ENCODE results near the gene RPS6KA5. TPM values are rescaled to one million over a fixed set of nuclear protein-coding genes. Genes with fewer than 3 reads are reported as not detected.

The RPS6KA5 gene
- total RNA-seq, 2 donors from 2014 or later, result 3.3 to 5.1 TPM

DNA sequence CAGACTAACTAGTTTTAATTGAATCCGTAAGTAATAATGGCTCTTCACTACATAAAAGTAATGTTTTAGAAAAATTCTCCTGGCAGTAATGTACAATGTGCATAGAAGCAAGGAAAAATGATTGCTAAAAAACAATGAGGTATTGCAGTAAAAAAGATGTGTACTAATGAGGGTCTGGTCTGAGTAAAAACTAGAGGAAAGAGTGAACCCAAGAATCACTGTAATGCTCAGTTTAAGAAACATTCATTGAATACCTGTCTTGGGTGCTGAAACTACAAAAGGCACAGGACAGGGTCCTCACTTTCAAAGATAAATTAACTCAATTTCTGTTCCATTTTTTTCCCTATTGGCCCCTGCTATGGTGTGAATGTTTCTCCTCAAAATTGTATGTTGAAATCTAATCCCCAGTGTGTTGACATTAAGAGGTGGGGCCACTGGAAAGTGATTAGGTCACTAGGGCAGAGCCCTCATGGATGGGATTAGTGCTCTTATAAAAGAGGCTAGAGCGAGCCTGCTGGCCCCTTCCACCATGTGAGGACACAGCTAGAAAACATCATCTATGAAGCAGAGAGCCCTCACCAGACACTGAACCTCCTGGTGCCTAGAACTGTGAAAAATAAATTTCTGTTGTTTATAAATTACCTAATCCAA, 51.6 kb downstream of the RPS6KA5 start:
- WGBS, 2 experiments (ENCODE audit: insufficient coverage in 1 of 2, insufficient read length in 1 of 2), result 95 to 100% methylated on average over 1 to 2 of the region's 2 CpGs
- no peak overlapping the region for H3K27ac Mint-ChIP-seq

DNA sequence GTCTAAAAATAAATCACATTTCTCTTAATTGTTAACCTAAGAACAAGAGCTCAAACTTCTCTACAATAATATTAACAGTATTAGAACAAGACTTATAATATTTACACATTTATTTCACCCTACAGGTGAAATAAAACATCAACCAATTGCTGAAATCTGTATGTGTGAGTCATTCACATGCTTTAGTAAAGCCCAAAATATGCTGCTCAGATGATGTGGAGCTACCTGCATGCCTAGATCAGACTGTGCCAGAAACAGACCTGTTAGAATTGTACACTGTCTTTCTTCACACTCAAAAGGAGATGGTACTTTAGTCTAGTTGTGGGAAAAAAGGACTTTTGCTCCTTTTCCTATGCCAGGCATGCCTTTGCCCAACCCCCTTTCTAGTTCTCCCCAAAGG, 54.7 kb downstream of the RPS6KA5 start:
- Histone ChIP-seq H3K36me3 (ENCODE audit: control insufficient read depth, insufficient read depth, low read length) (no peaks in the 10 kb centered on the region), H3K4me3 (ENCODE audit: low read length) (no peak overlapping the region), H3K27ac (ENCODE audit: low read depth, low read length) (no peak overlapping the region), H3K9me3 (ENCODE audit: control insufficient read depth, low read length) (no peaks in the 10 kb centered on the region), H3K27me3 (ENCODE audit: control insufficient read depth, insufficient read depth, low read length, poor library complexity, severe bottlenecking) (no peaks in the 10 kb centered on the region), H3K4me1 (ENCODE audit: control insufficient read depth, insufficient read depth, low read length) (no peaks in the 10 kb centered on the region), H3K9ac (ENCODE audit: extremely low read depth, low read length, poor library complexity, severe bottlenecking) (no peak overlapping the region)
- H3K4me3 Mint-ChIP-seq, result no peak overlapping the region
- TF ChIP-seq, protein P1, sequence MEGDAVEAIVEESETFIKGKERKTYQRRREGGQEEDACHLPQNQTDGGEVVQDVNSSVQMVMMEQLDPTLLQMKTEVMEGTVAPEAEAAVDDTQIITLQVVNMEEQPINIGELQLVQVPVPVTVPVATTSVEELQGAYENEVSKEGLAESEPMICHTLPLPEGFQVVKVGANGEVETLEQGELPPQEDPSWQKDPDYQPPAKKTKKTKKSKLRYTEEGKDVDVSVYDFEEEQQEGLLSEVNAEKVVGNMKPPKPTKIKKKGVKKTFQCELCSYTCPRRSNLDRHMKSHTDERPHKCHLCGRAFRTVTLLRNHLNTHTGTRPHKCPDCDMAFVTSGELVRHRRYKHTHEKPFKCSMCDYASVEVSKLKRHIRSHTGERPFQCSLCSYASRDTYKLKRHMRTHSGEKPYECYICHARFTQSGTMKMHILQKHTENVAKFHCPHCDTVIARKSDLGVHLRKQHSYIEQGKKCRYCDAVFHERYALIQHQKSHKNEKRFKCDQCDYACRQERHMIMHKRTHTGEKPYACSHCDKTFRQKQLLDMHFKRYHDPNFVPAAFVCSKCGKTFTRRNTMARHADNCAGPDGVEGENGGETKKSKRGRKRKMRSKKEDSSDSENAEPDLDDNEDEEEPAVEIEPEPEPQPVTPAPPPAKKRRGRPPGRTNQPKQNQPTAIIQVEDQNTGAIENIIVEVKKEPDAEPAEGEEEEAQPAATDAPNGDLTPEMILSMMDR (conservative IDR thresholded peaks at IDR 0.05), result no peak
- no peaks in the 10 kb centered on the region for H3K9me3 Mint-ChIP-seq
- no peak overlapping the region for H3K27ac Mint-ChIP-seq
- H3K36me3 Mint-ChIP-seq (ENCODE audit: low read depth), result no peaks in the 10 kb centered on the region
- DNase-seq, result no peak
- H3K4me1 Mint-ChIP-seq, result no peaks in the 10 kb centered on the region
- H3K27me3 Mint-ChIP-seq (ENCODE audit: insufficient read depth), result no peaks in the 10 kb centered on the region

More for the DNA sequence above, 51.6 kb downstream of the RPS6KA5 start:
- no peak overlapping the region for H3K4me3 ChIP-seq (ENCODE audit: low read length)
- Mint-ChIP-seq H3K27me3 (ENCODE audit: insufficient read depth) (no peaks in the 10 kb centered on the region), H3K4me3 (no peak overlapping the region), H3K4me1 (no peaks in the 10 kb centered on the region), H3K9me3 (no peaks in the 10 kb centered on the region), H3K36me3 (ENCODE audit: low read depth) (no peaks in the 10 kb centered on the region)
- H3K9ac ChIP-seq (ENCODE audit: extremely low read depth, low read length, poor library complexity, severe bottlenecking), result no peak overlapping the region
- TF ChIP-seq, protein P1 (conservative IDR thresholded peaks at IDR 0.05), result no peak
- H3K36me3 ChIP-seq (ENCODE audit: control insufficient read depth, insufficient read depth, low read length), result no peaks in the 10 kb centered on the region
- no peak for DNase-seq
- H3K9me3 ChIP-seq (ENCODE audit: control insufficient read depth, low read length), result no peaks in the 10 kb centered on the region
- no peak overlapping the region for H3K27ac ChIP-seq (ENCODE audit: low read depth, low read length)
- H3K4me1 ChIP-seq (ENCODE audit: control insufficient read depth, insufficient read depth, low read length), result no peaks in the 10 kb centered on the region
- H3K27me3 ChIP-seq (ENCODE audit: control insufficient read depth, insufficient read depth, low read length, poor library complexity, severe bottlenecking), result no peaks in the 10 kb centered on the region

DNA sequence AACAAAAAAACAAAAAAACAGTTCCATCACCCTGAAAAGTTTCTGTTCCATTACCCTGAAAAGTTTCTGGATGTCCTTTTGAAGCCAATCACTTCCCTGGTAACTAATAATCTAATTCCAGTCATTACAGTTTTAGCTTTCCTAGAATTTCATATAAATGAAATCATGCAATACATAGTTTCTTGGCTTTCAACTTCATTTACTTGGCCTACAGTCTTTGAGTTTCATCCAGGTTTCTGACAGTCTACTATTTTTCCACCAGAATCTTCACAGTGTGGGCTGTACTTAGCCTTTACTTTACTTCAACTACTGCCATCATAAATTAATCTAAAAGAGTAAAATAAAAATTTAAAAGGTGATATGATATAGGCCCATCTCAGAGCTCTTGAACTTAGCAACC, 55.5 kb downstream of the RPS6KA5 start:
- DNase-seq, result no peak
- Mint-ChIP-seq H3K27me3 (ENCODE audit: insufficient read depth) (no peaks in the 10 kb centered on the region), H3K4me1 (no peaks in the 10 kb centered on the region), H3K36me3 (ENCODE audit: low read depth) (no peaks in the 10 kb centered on the region), H3K27ac (no peak overlapping the region), H3K9me3 (no peaks in the 10 kb centered on the region), H3K4me3 (no peak overlapping the region)
- TF ChIP-seq, protein P1 (conservative IDR thresholded peaks at IDR 0.05), result no peak
- Histone ChIP-seq H3K4me1 (ENCODE audit: control insufficient read depth, insufficient read depth, low read length) (no peaks in the 10 kb centered on the region), H3K9ac (ENCODE audit: extremely low read depth, low read length, poor library complexity, severe bottlenecking) (no peak overlapping the region), H3K36me3 (ENCODE audit: control insufficient read depth, insufficient read depth, low read length) (no peaks in the 10 kb centered on the region), H3K27ac (ENCODE audit: low read depth, low read length) (no peak overlapping the region), H3K27me3 (ENCODE audit: control insufficient read depth, insufficient read depth, low read length, poor library complexity, severe bottlenecking) (no peaks in the 10 kb centered on the region), H3K9me3 (ENCODE audit: control insufficient read depth, low read length) (no peaks in the 10 kb centered on the region), H3K4me3 (ENCODE audit: low read length) (no peak overlapping the region)

Measured in endodermal cell (in vitro differentiated cells).